Natural killer cell (primary cell): Measurements from ENCODE around the gene SFRP2. TPM values are rescaled to one million over a fixed set of nuclear protein-coding genes. Genes with fewer than 3 reads are reported as not detected.

Experiments
- ATAC-seq, 3 donors: fragments of 150-1000 bp in 2 of 3; fragments of 200-7000 bp in 1 of 3; cut with Tn5 transposase; 1 replicate in 1 of 3; 2 replicates in 2 of 3; pipeline ENCODE4 v1.10.0; 2021; ENCODE audit warnings: mild to moderate bottlenecking in 2 of 3, moderate library complexity in 2 of 3
- DNase-seq, 2 donors: peaks; one replicate each; pipeline versions ENCODE4 v3.0.0 to v3.0.0-alpha.2; 2013 to 2021; ENCODE audit warnings: mixed read lengths in 1 of 2
- H3K27ac ChIP-seq: one replicate; pipeline ENCODE4 v1.5.1; 2013; ENCODE audit warnings: mild to moderate bottlenecking, low read length
- H3K27me3 ChIP-seq: one replicate; pipeline ENCODE4 v1.6.1; 2013; ENCODE audit warnings: low read length; ENCODE audit not compliant: control insufficient read depth, insufficient read depth
- H3K36me3 ChIP-seq: one replicate; pipeline ENCODE4 v1.6.1; 2013; ENCODE audit warnings: low read length; ENCODE audit not compliant: control insufficient read depth, insufficient read depth
- H3K4me1 ChIP-seq: one replicate; pipeline ENCODE4 v1.6.1; 2013; ENCODE audit warnings: low read length; ENCODE audit not compliant: control insufficient read depth, insufficient read depth
- H3K4me3 ChIP-seq: one replicate; pipeline ENCODE4 v1.5.1; 2013; ENCODE audit warnings: low read length
- H3K9me3 ChIP-seq: one replicate; pipeline ENCODE4 v1.6.1; 2013; ENCODE audit warnings: low read length; ENCODE audit not compliant: control insufficient read depth, insufficient read depth
- H3K27ac Mint-ChIP-seq, 2 donors: one replicate each; pipeline ENCODE4 v1.8.0; 2022; ENCODE audit warnings: mild to moderate bottlenecking in 2 of 2, mixed read lengths in 2 of 2, moderate library complexity in 1 of 2
- H3K27me3 Mint-ChIP-seq, 2 donors: one replicate each; pipeline ENCODE4 v1.8.0; 2022; ENCODE audit warnings: low read depth in 2 of 2, mixed read lengths in 2 of 2
- H3K36me3 Mint-ChIP-seq: one replicate; pipeline ENCODE4 v1.8.0; 2022; ENCODE audit warnings: mixed read lengths
- H3K4me1 Mint-ChIP-seq, 2 donors: one replicate each; pipeline ENCODE4 v1.8.0; 2022; ENCODE audit warnings: mixed read lengths in 2 of 2
- H3K4me3 Mint-ChIP-seq: one replicate; pipeline ENCODE4 v1.8.0; 2022; ENCODE audit warnings: mild to moderate bottlenecking, moderate library complexity, mixed read lengths
- H3K9me3 Mint-ChIP-seq, 2 donors: one replicate each; pipeline ENCODE4 v1.8.0; 2022; ENCODE audit warnings: mixed read lengths in 2 of 2
- CTCF ChIP-seq: fragments of 200-600 bp; IDR thresholded peaks from one replicate; pipeline ENCODE4 v1.8.0; 2022; ENCODE audit warnings: antibody characterized with exemption
- WGBS: methylation state at CpG from one replicate; pipeline ENCODE4 v1.1.7; 2013; ENCODE audit warnings: missing lambda C conversion rate; ENCODE audit not compliant: insufficient coverage; 5-methylcytosine and 5-hydroxymethylcytosine counted together
- intact Hi-C: fragments of 100-400 bp; cut with micrococcal nuclease; formaldehyde crosslinking; loops from one replicate; pipeline ENCODE4 v1.14.2; 2022
- total RNA-seq, 4 donors: library from RNA; stranded (reverse); fragments of 120-200 nt in 1 of 4; gene quantifications; one replicate each; pipeline versions ENCODE4 v1.2.3 to v1.2.4, GENCODE V29; 2013 to 2022

SFRP2 gene
- total RNA-seq, 3 donors from 2014 or later (not counting 1 experiment from before 2014, with no cell fraction given), result not detected

GRCh38 chr4:153765894-153766293 is 23.0 kb downstream of the SFRP2 start:
- peaks cover 32 to 35% of the 10 kb centered on the region in 2 donors for H3K27me3 Mint-ChIP-seq
- Histone ChIP-seq H3K27ac (no peak overlapping the region), H3K9me3 (no peaks in the 10 kb centered on the region), H3K36me3 (no peaks in the 10 kb centered on the region), H3K4me1 (no peaks in the 10 kb centered on the region), H3K4me3 (no peak overlapping the region), H3K27me3 (peaks cover 2% of the 10 kb centered on the region)
- WGBS, result 84% methylated on average over 8 of the region's 8 CpGs
- TF ChIP-seq CTCF, result no peak
- H3K4me3 Mint-ChIP-seq, result no peak overlapping the region
- DNase-seq, result no peak
- no peak overlapping the region for H3K27ac Mint-ChIP-seq
- ATAC-seq, result no peak
- no peaks in the 10 kb centered on the region for H3K4me1 Mint-ChIP-seq
- intact Hi-C loops, result no loop called here
- no peaks in the 10 kb centered on the region for H3K9me3 Mint-ChIP-seq
- no peaks in the 10 kb centered on the region for H3K36me3 Mint-ChIP-seq

- WGBS, result 80% methylated on average over 5 of the region's 5 CpGs
- peaks cover 32 to 35% of the 10 kb centered on the region in 2 donors for H3K27me3 Mint-ChIP-seq
- TF ChIP-seq CTCF, result no peak
- no peaks in the 10 kb centered on the region for H3K9me3 Mint-ChIP-seq
- intact Hi-C loops, result no loop called here
- no peaks in the 10 kb centered on the region for H3K36me3 Mint-ChIP-seq
- Histone ChIP-seq H3K27ac (no peak overlapping the region), H3K4me3 (no peak overlapping the region), H3K27me3 (peaks cover 2% of the 10 kb centered on the region), H3K9me3 (no peaks in the 10 kb centered on the region), H3K4me1 (no peaks in the 10 kb centered on the region), H3K36me3 (no peaks in the 10 kb centered on the region)
- H3K4me3 Mint-ChIP-seq, result no peak overlapping the region
- no peaks in the 10 kb centered on the region for H3K4me1 Mint-ChIP-seq
- DNase-seq, result no peak
- ATAC-seq, result no peak
- H3K27ac Mint-ChIP-seq, result no peak overlapping the region
Observed at GRCh38 chr4:153764601-153765368, 24.1 kb downstream of the SFRP2 start.

GRCh38 chr4:153763404-153763803 is 25.5 kb downstream of the SFRP2 start:
- Mint-ChIP-seq H3K36me3 (no peaks in the 10 kb centered on the region), H3K9me3 (no peaks in the 10 kb centered on the region), H3K4me1 (no peaks in the 10 kb centered on the region), H3K4me3 (no peak overlapping the region), H3K27ac (no peak overlapping the region), H3K27me3 (peaks cover 33 to 37% of the 10 kb centered on the region in 2 donors)
- intact Hi-C loops, result no loop called here
- H3K27me3 ChIP-seq, result peaks cover 6% of the 10 kb centered on the region
- TF ChIP-seq CTCF, result no peak
- H3K4me1 ChIP-seq, result no peaks in the 10 kb centered on the region
- 100% methylated on average over 1 of the region's 1 CpG for WGBS
- no peak overlapping the region for H3K27ac ChIP-seq
- no peak overlapping the region for H3K4me3 ChIP-seq
- no peak for DNase-seq
- no peaks in the 10 kb centered on the region for H3K36me3 ChIP-seq
- H3K9me3 ChIP-seq, result no peaks in the 10 kb centered on the region
- ATAC-seq, result no peak
